Keratinocyte (primary cell): ENCODE measurements around the gene VWA7. TPM values are rescaled to one million over a fixed set of nuclear protein-coding genes. Genes with fewer than 3 reads are reported as not detected.

Experiments used
- DNase-seq: peaks from one replicate; pipeline ENCODE4 v3.0.0-alpha.2; 2011; ENCODE audit warnings: low read depth, missing footprints, low spot score
- FAIRE-seq: peaks from 2 replicates; lab custom pipeline; 2011; peaks lifted over from hg19 to GRCh38; lab: Jason Lieb, UNC
- H2AFZ ChIP-seq: 2 replicates; pipeline ENCODE4 v1.6.0; 2012; ENCODE audit warnings: low read length, control low read depth, inconsistent platforms; ENCODE audit not compliant: control insufficient read depth
- H3K27ac ChIP-seq: 2 replicates; pipeline ENCODE4 v1.5.1; 2011; ENCODE audit warnings: low read length; ENCODE audit not compliant: control insufficient read depth, insufficient read depth
- H3K27me3 ChIP-seq: 3 replicates; pipeline ENCODE4 v1.6.0; 2011; ENCODE audit warnings: low read length; ENCODE audit not compliant: control insufficient read depth, insufficient read depth; ENCODE audit errors: extremely low read depth
- H3K36me3 ChIP-seq, 2 experiments: 2 replicates in 1 of 2; 3 replicates in 1 of 2; pipeline ENCODE4 v1.5.1; 2011; ENCODE audit warnings: low read length in 2 of 2, mild to moderate bottlenecking in 1 of 2; ENCODE audit not compliant: control insufficient read depth in 2 of 2, insufficient read depth in 2 of 2; ENCODE audit errors: extremely low read depth in 1 of 2
- H3K4me1 ChIP-seq: 3 replicates; pipeline ENCODE4 v1.5.1; 2011; ENCODE audit warnings: low read length; ENCODE audit not compliant: control insufficient read depth, insufficient read depth; ENCODE audit errors: extremely low read depth
- H3K4me2 ChIP-seq: 3 replicates; pipeline ENCODE4 v1.6.0; 2011; ENCODE audit warnings: low read depth, low read length; ENCODE audit not compliant: control insufficient read depth, insufficient read depth; ENCODE audit errors: extremely low read depth
- H3K4me3 ChIP-seq, 3 experiments: fragments of 200-600 bp in 1 of 3; sonication (generic) in 1 of 3; 2 replicates in 2 of 3; 3 replicates in 1 of 3; pipeline ENCODE4 v1.5.1; 2011 to 2016; ENCODE audit warnings: low read length in 3 of 3, mild to moderate bottlenecking in 3 of 3, control low read depth in 2 of 3, inconsistent platforms in 1 of 3, low read depth in 1 of 3, mixed read lengths in 1 of 3, mixed run types in 1 of 3, moderate library complexity in 1 of 3; ENCODE audit not compliant: control insufficient read depth in 2 of 3, insufficient read depth in 2 of 3; ENCODE audit errors: extremely low read depth in 1 of 3
- H3K79me2 ChIP-seq: 2 replicates; pipeline ENCODE4 v1.6.0; 2012; ENCODE audit warnings: low read length; ENCODE audit not compliant: control insufficient read depth, insufficient read depth
- H3K9ac ChIP-seq: 3 replicates; pipeline ENCODE4 v1.6.0; 2011; ENCODE audit warnings: low read length; ENCODE audit not compliant: control insufficient read depth, insufficient read depth; ENCODE audit errors: extremely low read depth
- H3K9me1 ChIP-seq: 3 replicates; pipeline ENCODE4 v1.6.0; 2011; ENCODE audit warnings: low read length; ENCODE audit not compliant: control insufficient read depth, insufficient read depth; ENCODE audit errors: extremely low read depth
- H3K9me3 ChIP-seq: 2 replicates; pipeline ENCODE4 v1.5.1; 2012; ENCODE audit warnings: low read depth, low read length; ENCODE audit not compliant: control insufficient read depth
- H4K20me1 ChIP-seq: 3 replicates; pipeline ENCODE4 v1.6.0; 2011; ENCODE audit warnings: low read length; ENCODE audit not compliant: control insufficient read depth, insufficient read depth; ENCODE audit errors: extremely low read depth
- EZH2 ChIP-seq: IDR thresholded peaks from one replicate; pipeline ENCODE4 v1.6.1; 2012; ENCODE audit warnings: inconsistent platforms, mild to moderate bottlenecking, low read length, moderate library complexity
- dilution Hi-C: fragments of 300-500 bp; cut with MboI; formaldehyde crosslinking; loops from one replicate; pipeline ENCODE4 v1.7.0; 2020; ENCODE audit warnings: low sequenced_read_pairs; ENCODE audit not compliant: extremely low pct_ligation_motif_present
- polyA plus RNA-seq, 5 experiments: library from polyadenylated mRNA; depleted of rRNA in 3 of 5; stranded (reverse) in 3 of 5; stranded (forward) in 1 of 5; unstranded in 1 of 5; fragments of >200 nt; gene quantifications; 1 replicate in 1 of 5; 2 replicates in 3 of 5; 3 replicates in 1 of 5; pipeline versions ENCODE4 v1.2.1 to v1.2.3, GENCODE V29; 2011 to 2012; ENCODE audit warnings: missing spikeins in 2 of 5, low read depth in 1 of 5, low replicate concordance in 1 of 5
- TF ChIP-seq, protein P1 (sequence below), 3 experiments: IDR thresholded peaks in 1 of 3; conservative IDR thresholded peaks in 1 of 3; optimal IDR thresholded peaks in 1 of 3; 2 replicates in 2 of 3; 3 replicates in 1 of 3; pipeline versions ENCODE3 to v1.5.1; 2011; ENCODE audit warnings: low read length in 3 of 3, mild to moderate bottlenecking in 3 of 3, moderate library complexity in 2 of 3, control low read depth in 1 of 3, inconsistent platforms in 1 of 3; ENCODE audit not compliant: insufficient read depth in 2 of 3; ENCODE audit errors: extremely low read depth in 1 of 3

The VWA7 gene
- polyA plus RNA-seq, 1 donor (not counting 4 experiments of a cell fraction or from before 2014, with no cell fraction given) = 0.47 TPM

DNA sequence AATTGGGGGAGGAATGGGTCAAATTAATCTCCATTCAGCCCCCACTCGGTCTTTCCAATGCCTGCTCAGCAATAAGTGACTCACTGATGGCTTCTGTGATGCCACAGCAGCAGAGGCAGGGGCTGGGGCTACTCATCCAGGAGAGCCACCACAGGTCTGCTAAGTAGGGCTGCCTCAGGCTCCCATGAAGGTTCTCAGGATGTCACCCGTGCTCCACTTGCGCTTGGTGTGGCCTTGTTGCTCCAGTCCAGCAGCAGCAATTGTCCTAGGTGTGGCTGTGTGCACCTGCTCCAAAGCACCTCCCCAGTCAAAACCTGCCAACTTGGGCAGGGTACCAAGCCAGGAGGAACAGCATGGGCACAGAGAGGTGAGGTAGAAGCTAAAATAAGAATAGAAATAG, 55.0 kb downstream of the VWA7 start:
- no peaks in the 10 kb centered on the region for H4K20me1 ChIP-seq
- peaks cover 5% of the 10 kb centered on the region for H3K9me1 ChIP-seq
- no peaks in the 10 kb centered on the region for H3K79me2 ChIP-seq
- H3K27me3 ChIP-seq = no peaks in the 10 kb centered on the region
- H3K4me1 ChIP-seq = peaks cover 31% of the 10 kb centered on the region
- no peak overlapping the region for H3K4me3 ChIP-seq
- FAIRE-seq (no peak), DNase-seq (no peak)
- no peak overlapping the region for H3K27ac ChIP-seq
- H3K9ac ChIP-seq = no peak overlapping the region
- H3K4me2 ChIP-seq = no peak overlapping the region
- H3K36me3 ChIP-seq = peaks cover 0 to 6% of the 10 kb centered on the region in 2 experiments
- dilution Hi-C loops = no loop called here
- no peak for TF ChIP-seq EZH2
- TF ChIP-seq, protein P1, sequence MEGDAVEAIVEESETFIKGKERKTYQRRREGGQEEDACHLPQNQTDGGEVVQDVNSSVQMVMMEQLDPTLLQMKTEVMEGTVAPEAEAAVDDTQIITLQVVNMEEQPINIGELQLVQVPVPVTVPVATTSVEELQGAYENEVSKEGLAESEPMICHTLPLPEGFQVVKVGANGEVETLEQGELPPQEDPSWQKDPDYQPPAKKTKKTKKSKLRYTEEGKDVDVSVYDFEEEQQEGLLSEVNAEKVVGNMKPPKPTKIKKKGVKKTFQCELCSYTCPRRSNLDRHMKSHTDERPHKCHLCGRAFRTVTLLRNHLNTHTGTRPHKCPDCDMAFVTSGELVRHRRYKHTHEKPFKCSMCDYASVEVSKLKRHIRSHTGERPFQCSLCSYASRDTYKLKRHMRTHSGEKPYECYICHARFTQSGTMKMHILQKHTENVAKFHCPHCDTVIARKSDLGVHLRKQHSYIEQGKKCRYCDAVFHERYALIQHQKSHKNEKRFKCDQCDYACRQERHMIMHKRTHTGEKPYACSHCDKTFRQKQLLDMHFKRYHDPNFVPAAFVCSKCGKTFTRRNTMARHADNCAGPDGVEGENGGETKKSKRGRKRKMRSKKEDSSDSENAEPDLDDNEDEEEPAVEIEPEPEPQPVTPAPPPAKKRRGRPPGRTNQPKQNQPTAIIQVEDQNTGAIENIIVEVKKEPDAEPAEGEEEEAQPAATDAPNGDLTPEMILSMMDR (optimal IDR thresholded peaks at IDR 0.05 in 1 of 3, IDR thresholded peaks at IDR 0.05 in 1 of 3, conservative IDR thresholded peaks at IDR 0.05 in 1 of 3; ENCODE audit: extremely low read depth in 1 of 3, insufficient read depth in 2 of 3, low read length in 3 of 3) = no peak
- H3K9me3 ChIP-seq = no peaks in the 10 kb centered on the region
- H2AFZ ChIP-seq = no peak overlapping the region

DNA sequence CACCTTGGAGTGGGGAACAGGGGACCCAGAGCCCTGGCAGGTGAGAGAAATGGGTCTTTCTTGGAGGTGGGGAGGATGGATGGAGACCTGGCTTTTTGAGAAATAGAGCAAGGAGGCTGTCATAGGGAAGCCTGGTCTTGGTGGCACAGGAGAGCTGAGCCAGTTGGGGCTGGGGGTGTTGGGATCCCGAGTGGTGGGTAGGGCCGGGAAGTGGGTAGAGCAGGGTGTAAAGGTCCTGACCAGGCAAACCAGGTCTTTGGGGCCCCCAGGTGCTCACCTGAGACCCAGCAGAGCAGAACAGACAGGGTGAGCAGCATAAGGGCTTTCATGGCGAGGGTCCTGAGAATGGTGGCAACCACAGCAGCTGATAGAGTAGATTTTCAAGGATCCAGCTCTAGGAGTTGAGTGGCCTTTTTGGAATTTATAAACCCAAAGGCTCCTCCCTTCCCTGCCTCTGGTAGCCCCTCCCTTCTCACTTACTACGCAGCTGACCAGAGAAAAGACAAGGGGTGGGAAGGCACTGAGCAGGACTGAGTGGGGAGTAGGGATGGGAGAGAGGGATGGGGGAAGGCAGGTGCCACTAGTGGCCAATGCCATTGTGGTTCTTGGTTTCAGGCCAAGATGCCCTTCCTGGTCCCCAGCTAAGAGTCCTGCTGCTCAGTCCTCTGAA, 55.6 kb downstream of the VWA7 start, which contains the start of gene LY6G6C:
TSS of gene LY6G6C (minus strand) at position 396 of the 670 bp plus-strand sequence. CDS start at position 329, 67 bp downstream.
- Histone ChIP-seq H3K27ac (no peak within 1 kb of the TSS), H3K4me1 (peaks cover 31% of the 10 kb centered on the region), H3K27me3 (no peaks in the 10 kb centered on the region), H3K4me3 (no peak within 1 kb of the TSS), H4K20me1 (no peaks in the 10 kb centered on the region), H3K79me2 (no peaks in the 10 kb centered on the region), H2AFZ (no peak within 1 kb of the TSS), H3K9ac (no peak within 1 kb of the TSS), H3K4me2 (no peak within 1 kb of the TSS), H3K9me1 (peaks cover 5% of the 10 kb centered on the region), H3K36me3 (peaks cover 0 to 4% of the 10 kb centered on the region in 2 experiments), H3K9me3 (no peaks in the 10 kb centered on the region)
- no peak for FAIRE-seq
- TF ChIP-seq, protein P1 (optimal IDR thresholded peaks at IDR 0.05 in 1 of 3, IDR thresholded peaks at IDR 0.05 in 1 of 3, conservative IDR thresholded peaks at IDR 0.05 in 1 of 3; ENCODE audit: extremely low read depth in 1 of 3, insufficient read depth in 2 of 3, low read length in 3 of 3) = no peak
- no peak for TF ChIP-seq EZH2
- dilution Hi-C loops = no loop called here
- DNase-seq = no peak
